Nephron progenitor cell (in vitro differentiated cells): ENCODE measurements around the gene CCDC33.

Experiments used
- DNase-seq: peaks from one replicate; pipeline ENCODE4 v3.0.0; 2021
- H3K27ac Mint-ChIP-seq: 2 replicates; pipeline ENCODE4 v1.8.0; 2021; ENCODE audit warnings: mild to moderate bottlenecking, moderate library complexity, mixed read lengths
- H3K27me3 Mint-ChIP-seq: 2 replicates; pipeline ENCODE4 v1.8.0; 2021; ENCODE audit warnings: mild to moderate bottlenecking, low read depth, mixed read lengths; ENCODE audit not compliant: poor library complexity
- H3K36me3 Mint-ChIP-seq: 2 replicates; pipeline ENCODE4 v1.8.0; 2021; ENCODE audit warnings: low read depth, mixed read lengths
- H3K4me1 Mint-ChIP-seq: 2 replicates; pipeline ENCODE4 v1.8.0; 2021; ENCODE audit warnings: mixed read lengths
- H3K4me3 Mint-ChIP-seq: 2 replicates; pipeline ENCODE4 v1.8.0; 2021; ENCODE audit warnings: mild to moderate bottlenecking, moderate library complexity, mixed read lengths
- H3K9me3 Mint-ChIP-seq: 2 replicates; pipeline ENCODE4 v1.8.0; 2021; ENCODE audit warnings: mild to moderate bottlenecking, moderate library complexity, mixed read lengths
- CTCF ChIP-seq: fragments of 200-600 bp; sonication (generic); IDR thresholded peaks from 2 replicates; pipeline ENCODE4 v1.5.0; 2021; ENCODE audit warnings: antibody characterized with exemption

Gene CCDC33

GRCh38 chr15:74324714-74325113 lies 88.6 kb downstream of the CCDC33 start:
- peaks cover 4% of the 10 kb centered on the region for H3K27me3 Mint-ChIP-seq
- no peak for TF ChIP-seq CTCF
- H3K27ac Mint-ChIP-seq: no peak overlapping the region
- no peak for DNase-seq
- H3K9me3 Mint-ChIP-seq: no peaks in the 10 kb centered on the region
- H3K36me3 Mint-ChIP-seq: no peaks in the 10 kb centered on the region
- H3K4me1 Mint-ChIP-seq: peaks cover 39% of the 10 kb centered on the region
- H3K4me3 Mint-ChIP-seq: no peak overlapping the region

GRCh38 chr15:74326746-74327145 lies 90.6 kb downstream of the CCDC33 start:
- DNase-seq: no peak
- Mint-ChIP-seq H3K4me1 (peaks cover 30% of the 10 kb centered on the region), H3K36me3 (no peaks in the 10 kb centered on the region), H3K9me3 (no peaks in the 10 kb centered on the region), H3K27ac (no peak overlapping the region), H3K27me3 (peaks cover 8% of the 10 kb centered on the region), H3K4me3 (no peak overlapping the region)
- TF ChIP-seq CTCF: no peak

- TF ChIP-seq CTCF: no peak
- Mint-ChIP-seq H3K4me3 (no peak overlapping the region), H3K27me3 (peaks cover 8% of the 10 kb centered on the region), H3K27ac (no peak overlapping the region), H3K4me1 (peaks cover 36% of the 10 kb centered on the region), H3K9me3 (no peaks in the 10 kb centered on the region), H3K36me3 (no peaks in the 10 kb centered on the region)
- DNase-seq: no peak
These were observed 91.6 kb downstream of the CCDC33 start for GRCh38 chr15:74327756-74328155.

DNA sequence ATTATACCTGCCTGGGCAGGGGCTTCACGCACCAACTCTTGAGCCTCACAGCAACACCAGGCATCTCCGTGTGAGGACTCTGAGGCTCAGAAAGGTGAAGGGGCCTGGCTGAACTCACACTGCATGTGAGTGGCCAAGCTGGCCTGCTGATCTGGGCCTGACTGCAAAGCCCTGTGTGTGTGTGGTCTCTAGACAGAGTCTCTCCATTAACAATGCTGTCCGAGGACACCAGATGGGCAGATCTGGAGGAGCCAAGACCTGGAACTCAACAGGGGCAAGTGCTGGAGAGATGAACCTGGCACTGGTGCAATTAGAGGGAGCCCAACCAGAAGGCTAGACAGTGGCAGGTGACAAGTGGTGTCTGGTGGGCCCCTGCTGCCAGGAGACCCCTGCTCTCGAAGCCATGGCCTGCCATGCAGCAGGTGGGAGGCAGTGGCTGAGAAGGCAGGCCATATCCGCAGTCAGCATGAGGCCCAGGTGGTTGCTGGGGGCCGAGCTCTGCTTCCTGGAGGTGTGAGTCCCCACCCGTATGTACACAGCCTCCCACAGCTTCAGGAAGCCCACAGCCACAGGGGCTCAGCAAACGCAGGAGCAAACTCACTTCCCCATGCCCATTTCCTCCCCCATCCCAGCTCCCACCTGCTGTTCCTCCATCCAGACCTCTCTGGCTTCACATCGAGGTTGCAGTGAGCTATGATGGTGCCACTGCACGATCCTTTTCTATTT lies 92.4 kb downstream of the CCDC33 start:
- DNase-seq: no peak
- no peak for TF ChIP-seq CTCF
- Mint-ChIP-seq H3K27me3 (peaks cover 8% of the 10 kb centered on the region), H3K27ac (no peak overlapping the region), H3K4me3 (no peak overlapping the region), H3K4me1 (peaks cover 36% of the 10 kb centered on the region), H3K36me3 (no peaks in the 10 kb centered on the region), H3K9me3 (no peaks in the 10 kb centered on the region)

DNA sequence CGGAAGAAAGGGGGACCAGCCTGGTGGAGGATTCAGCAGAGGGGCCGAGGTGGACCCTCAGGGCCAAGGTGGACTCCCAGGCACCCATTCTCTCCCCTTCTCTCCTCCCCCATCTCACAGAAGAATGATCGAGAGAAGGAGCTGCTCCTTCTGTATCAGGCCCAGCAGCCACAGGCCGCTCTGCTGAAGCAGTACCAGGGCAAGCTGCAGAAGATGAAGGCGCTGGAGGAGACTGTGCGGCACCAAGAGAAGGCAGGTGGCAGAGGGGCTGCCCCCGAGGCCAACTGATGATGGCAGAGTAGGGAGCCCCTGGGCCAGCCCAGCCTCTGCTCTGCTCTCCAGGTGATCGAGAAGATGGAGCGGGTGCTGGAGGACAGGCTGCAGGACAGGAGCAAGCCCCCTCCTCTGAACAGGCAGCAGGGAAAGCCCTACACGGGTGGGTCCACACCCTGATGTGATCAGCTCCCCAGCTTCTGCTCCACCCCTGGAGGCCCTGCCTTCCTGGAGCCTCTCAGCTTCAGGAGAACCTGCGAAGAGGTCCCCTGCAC lies 94.8 kb downstream of the CCDC33 start:
- Mint-ChIP-seq H3K27me3 (peaks cover 7% of the 10 kb centered on the region), H3K4me3 (no peak overlapping the region), H3K9me3 (peaks cover 7% of the 10 kb centered on the region), H3K4me1 (peaks cover 31% of the 10 kb centered on the region), H3K36me3 (no peaks in the 10 kb centered on the region), H3K27ac (no peak overlapping the region)
- TF ChIP-seq CTCF: no peak
- no peak for DNase-seq

GRCh38 chr15:74332011-74332410 lies 95.9 kb downstream of the CCDC33 start:
- DNase-seq: no peak
- peaks cover 9% of the 10 kb centered on the region for H3K27me3 Mint-ChIP-seq

More at GRCh38 chr15:74332011-74332410, 95.9 kb downstream of the CCDC33 start:
- Mint-ChIP-seq H3K36me3 (no peaks in the 10 kb centered on the region), H3K4me1 (peaks cover 25% of the 10 kb centered on the region), H3K4me3 (no peak overlapping the region), H3K9me3 (peaks cover 7% of the 10 kb centered on the region), H3K27ac (no peak overlapping the region)
- no peak for TF ChIP-seq CTCF
